ENCODE data around the gene PDS5B. TPM values are rescaled to one million over a fixed set of nuclear protein-coding genes. Genes with fewer than 3 reads are reported as not detected.

The PDS5B gene
- polyA plus RNA-seq, 1 experiment: 16.7 TPM

GRCh38 chr13:32682130-32682529 is 95.9 kb downstream of the PDS5B start:
- Histone ChIP-seq H3K9me3 (ENCODE audit: control insufficient read depth, insufficient read depth, low read length) (no peaks in the 10 kb centered on the region), H3K27me3 (ENCODE audit: control insufficient read depth, insufficient read depth, low read length) (no peaks in the 10 kb centered on the region), H3K4me3 (ENCODE audit: low read depth, low read length) (no peak overlapping the region), H3K27ac (ENCODE audit: low read depth, low read length) (no peak overlapping the region)
- POLR2A ChIA-PET: no interaction called here
- no peak for TF ChIP-seq CTCF (IDR thresholded peaks at IDR 0.05; ENCODE audit: low read depth, low read length)
- DNase-seq (ENCODE audit: low read depth, low spot score): no peak
- CTCF ChIA-PET: interaction anchor here (1.5 to 3.7 kb wide), 2 partner anchors 13 to 31 kb away, joined by 4 to 14 read pairs; no protein-coding TSS in a partner anchor

- ChIA-PET POLR2A (no interaction called here), CTCF (interaction anchor here (3.7 kb wide), 1 partner anchor 14 kb away, joined by 14 read pairs; no protein-coding TSS in a partner anchor)
- DNase-seq (ENCODE audit: low read depth, low spot score): no peak
- H3K27me3 ChIP-seq (ENCODE audit: control insufficient read depth, insufficient read depth, low read length): no peaks in the 10 kb centered on the region
- H3K4me3 ChIP-seq (ENCODE audit: low read depth, low read length): no peak overlapping the region
- TF ChIP-seq CTCF (IDR thresholded peaks at IDR 0.05; ENCODE audit: low read depth, low read length): no peak
- H3K9me3 ChIP-seq (ENCODE audit: control insufficient read depth, insufficient read depth, low read length): no peaks in the 10 kb centered on the region
- H3K27ac ChIP-seq (ENCODE audit: low read depth, low read length): no peak overlapping the region
Observed at GRCh38 chr13:32682740-32683139, 96.5 kb downstream of the PDS5B start.

GRCh38 chr13:32687275-32687674 is 101.0 kb downstream of the PDS5B start:
- DNase-seq (ENCODE audit: low read depth, low spot score): no peak
- POLR2A ChIA-PET: no interaction called here
- Histone ChIP-seq H3K4me3 (ENCODE audit: low read depth, low read length) (no peak overlapping the region), H3K9me3 (ENCODE audit: control insufficient read depth, insufficient read depth, low read length) (no peaks in the 10 kb centered on the region), H3K27ac (ENCODE audit: low read depth, low read length) (no peak overlapping the region), H3K27me3 (ENCODE audit: control insufficient read depth, insufficient read depth, low read length) (no peaks in the 10 kb centered on the region)
- CTCF ChIA-PET: interaction anchor here (1.8 kb wide), 1 partner anchor 18 kb away, joined by 9 read pairs; no protein-coding TSS in a partner anchor
- TF ChIP-seq CTCF (IDR thresholded peaks at IDR 0.05; ENCODE audit: low read depth, low read length): no peak

GRCh38 chr13:32695602-32696250 is 109.5 kb downstream of the PDS5B start:
- TF ChIP-seq CTCF (IDR thresholded peaks at IDR 0.05; ENCODE audit: low read depth, low read length): no peak
- POLR2A ChIA-PET: no interaction called here
- H3K27me3 ChIP-seq (ENCODE audit: control insufficient read depth, insufficient read depth, low read length): no peaks in the 10 kb centered on the region
- DNase-seq (ENCODE audit: low read depth, low spot score): no peak
- no peaks in the 10 kb centered on the region for H3K9me3 ChIP-seq (ENCODE audit: control insufficient read depth, insufficient read depth, low read length)
- CTCF ChIA-PET: interaction anchor here (1.2 to 1.6 kb wide), 2 partner anchors 26 to 45 kb away, joined by 4 to 7 read pairs; no protein-coding TSS in a partner anchor
- no peak overlapping the region for H3K27ac ChIP-seq (ENCODE audit: low read depth, low read length)
- H3K4me3 ChIP-seq (ENCODE audit: low read depth, low read length): no peak overlapping the region

GRCh38 chr13:32707471-32707870 is 121.2 kb downstream of the PDS5B start:
- CTCF ChIA-PET: interaction anchor here (0.7 to 0.8 kb wide), 2 partner anchors 56 to 68 kb away, joined by 3 read pairs; no protein-coding TSS in a partner anchor
- TF ChIP-seq CTCF (IDR thresholded peaks at IDR 0.05; ENCODE audit: low read depth, low read length): no peak
- no peak overlapping the region for H3K4me3 ChIP-seq (ENCODE audit: low read depth, low read length)
- H3K27me3 ChIP-seq (ENCODE audit: control insufficient read depth, insufficient read depth, low read length): no peaks in the 10 kb centered on the region
- POLR2A ChIA-PET: no interaction called here
- H3K27ac ChIP-seq (ENCODE audit: low read depth, low read length): no peak overlapping the region
- no peak for DNase-seq (ENCODE audit: low read depth, low spot score)
- H3K9me3 ChIP-seq (ENCODE audit: control insufficient read depth, insufficient read depth, low read length): no peaks in the 10 kb centered on the region

Measured in AG04450 (cell line).